IMR-90 (cell line): ENCODE data around the gene LRPAP1. TPM values are rescaled to one million over a fixed set of nuclear protein-coding genes. Genes with fewer than 3 reads are reported as not detected.

ENCODE experiments used
- ATAC-seq: fragments of 200-7000 bp; cut with Tn5 transposase; 2 replicates; pipeline ENCODE4 v1.9.1; 2020; ENCODE audit warnings: low read depth, mild to moderate bottlenecking, moderate library complexity
- BruUV-seq: library from RNA; stranded (reverse); fragments of 400-500 nt; replicated peaks from 2 replicates; lab custom pipeline; 2021; lab: Mats Ljungman, UMichigan
- CTCF ChIA-PET: fragments of 300-600 bp; formaldehyde crosslinking; extraction: SDS; loops from one replicate; lab custom pipeline; 2021; ENCODE audit warnings: antibody characterized with exemption; lab: Yijun Ruan, JAX
- POLR2A ChIA-PET: fragments of 300-600 bp; sonication (Branson Sonifier 250); formaldehyde crosslinking; loops from one replicate; lab custom pipeline; 2022; ENCODE audit warnings: antibody characterized with exemption; ENCODE audit not compliant: unreplicated experiment; lab: Charles Lee
- DNase-seq: peaks from one replicate; pipeline ENCODE4 v3.0.0; 2013
- H2AFZ ChIP-seq: replicated peaks from 2 replicates; pipeline ENCODE3; 2013; ENCODE audit warnings: low read length, mild to moderate bottlenecking; ENCODE audit not compliant: poor library complexity
- H2AK5ac ChIP-seq: 2 replicates; pipeline ENCODE4 v1.6.1; 2013; ENCODE audit warnings: low read depth, low read length, inconsistent platforms
- H2AK9ac ChIP-seq: replicated peaks from 2 replicates; pipeline ENCODE3; 2013; ENCODE audit warnings: mild to moderate bottlenecking, low read depth, low read length, moderate library complexity; ENCODE audit not compliant: poor library complexity
- H2BK120ac ChIP-seq: 2 replicates; pipeline ENCODE4 v1.6.1; 2013; ENCODE audit warnings: low read depth, low read length, inconsistent platforms
- H2BK15ac ChIP-seq: 3 replicates; pipeline ENCODE4 v1.6.1; 2013; ENCODE audit warnings: low read depth, low read length, inconsistent platforms
- H2BK20ac ChIP-seq: 2 replicates; pipeline ENCODE4 v1.6.1; 2013; ENCODE audit warnings: low read depth, mild to moderate bottlenecking, inconsistent platforms, low read length, moderate library complexity
- H2BK5ac ChIP-seq: 2 replicates; pipeline ENCODE4 v1.6.1; 2013; ENCODE audit warnings: mild to moderate bottlenecking, low read depth, low read length, inconsistent platforms; ENCODE audit not compliant: poor library complexity, severe bottlenecking
- H3K14ac ChIP-seq: replicated peaks from 2 replicates; pipeline ENCODE4 v1.6.1; 2013; ENCODE audit warnings: low read depth, low read length, inconsistent platforms
- H3K18ac ChIP-seq: 2 replicates; pipeline ENCODE4 v1.6.1; 2013; ENCODE audit warnings: low read depth, low read length, control low read depth
- H3K23ac ChIP-seq: 2 replicates; pipeline ENCODE4 v1.6.1; 2013; ENCODE audit warnings: low read depth, low read length, inconsistent platforms
- H3K27ac ChIP-seq: 2 replicates; pipeline ENCODE4 v1.5.1; 2013; ENCODE audit warnings: mild to moderate bottlenecking, control low read depth, low read length; ENCODE audit not compliant: insufficient read depth
- H3K27me3 ChIP-seq: 2 replicates; pipeline ENCODE4 v1.6.1; 2013; ENCODE audit warnings: low read length; ENCODE audit not compliant: control insufficient read depth, insufficient read depth
- H3K36me3 ChIP-seq: 2 replicates; pipeline ENCODE4 v1.6.1; 2013; ENCODE audit warnings: low read length, mixed read lengths; ENCODE audit not compliant: control insufficient read depth, insufficient read depth
- H3K4ac ChIP-seq: 2 replicates; pipeline ENCODE4 v1.6.1; 2013; ENCODE audit warnings: low read depth, low read length, inconsistent platforms
- H3K4me1 ChIP-seq: 2 replicates; pipeline ENCODE4 v1.6.1; 2013; ENCODE audit warnings: low read length, mixed read lengths; ENCODE audit not compliant: control insufficient read depth, insufficient read depth
- H3K4me2 ChIP-seq: 2 replicates; pipeline ENCODE4 v1.6.1; 2013; ENCODE audit warnings: low read depth, mild to moderate bottlenecking, control low read depth, low read length, moderate library complexity
- H3K4me3 ChIP-seq: 2 replicates; pipeline ENCODE4 v1.5.1; 2013; ENCODE audit warnings: low read depth, mild to moderate bottlenecking, control low read depth, low read length, moderate library complexity; ENCODE audit not compliant: insufficient read depth
- H3K56ac ChIP-seq: 2 replicates; pipeline ENCODE4 v1.6.1; 2013; ENCODE audit warnings: low read length, inconsistent platforms; ENCODE audit not compliant: insufficient read depth; ENCODE audit errors: extremely low read depth
- H3K79me1 ChIP-seq, 2 experiments: 2 replicates each; pipeline ENCODE4 v1.6.1; 2013; ENCODE audit warnings: low read length in 2 of 2, inconsistent platforms in 1 of 2, low read depth in 1 of 2
- H3K9ac ChIP-seq: 2 replicates; pipeline ENCODE4 v1.6.1; 2013; ENCODE audit warnings: low read depth, low read length, control low read depth
- H3K9me1 ChIP-seq: 2 replicates; pipeline ENCODE4 v1.6.1; 2013; ENCODE audit warnings: low read length, inconsistent platforms; ENCODE audit not compliant: insufficient read depth
- H3K9me3 ChIP-seq: 2 replicates; pipeline ENCODE4 v1.6.1; 2013; ENCODE audit warnings: low read length; ENCODE audit not compliant: control insufficient read depth, insufficient read depth
- H4K20me1 ChIP-seq: 2 replicates; pipeline ENCODE4 v1.6.1; 2013; ENCODE audit warnings: low read length, inconsistent platforms; ENCODE audit not compliant: insufficient read depth
- H4K5ac ChIP-seq: 2 replicates; pipeline ENCODE4 v1.6.1; 2013; ENCODE audit warnings: mild to moderate bottlenecking, low read depth, low read length, control low read depth
- H4K8ac ChIP-seq, 2 experiments: 2 replicates each; pipeline ENCODE4 v1.6.1; 2013; ENCODE audit warnings: low read depth in 2 of 2, low read length in 2 of 2, control low read depth in 1 of 2, inconsistent platforms in 1 of 2
- H4K91ac ChIP-seq: 2 replicates; pipeline ENCODE4 v1.6.1; 2013; ENCODE audit warnings: low read depth, low read length, inconsistent platforms; ENCODE audit not compliant: insufficient read depth
- BHLHE40 ChIP-seq: fragments of 150-350 bp; IDR thresholded peaks from 2 replicates; pipeline ENCODE4 v1.6.1; 2016; ENCODE audit warnings: mild to moderate bottlenecking, low read depth, low read length
- CHD1 ChIP-seq: IDR thresholded peaks from 2 replicates; pipeline ENCODE4 v1.6.1; 2012; ENCODE audit warnings: low read depth, low read length, improper control_type of control experiment
- CTCF ChIP-seq: conservative IDR thresholded peaks from 2 replicates; pipeline ENCODE4 v1.5.1; 2012; ENCODE audit warnings: mild to moderate bottlenecking, low read depth, low read length, improper control_type of control experiment
- FOS ChIP-seq: fragments of 150-350 bp; IDR thresholded peaks from 2 replicates; pipeline ENCODE4 v1.6.1; 2016; ENCODE audit warnings: low read depth, low read length
- MAZ ChIP-seq: IDR thresholded peaks from 2 replicates; pipeline ENCODE4 v1.6.1; 2012; ENCODE audit warnings: low read depth, mild to moderate bottlenecking, low read length, improper control_type of control experiment, moderate library complexity, borderline replicate concordance
- NFE2L2 ChIP-seq: fragments of 150-350 bp; IDR thresholded peaks from 2 replicates; pipeline ENCODE4 v1.6.1; 2016; ENCODE audit warnings: low read depth, mild to moderate bottlenecking, low read length
- POLR2A ChIP-seq: IDR thresholded peaks from 2 replicates; pipeline ENCODE4 v1.6.1; 2012; ENCODE audit warnings: mild to moderate bottlenecking, low read depth, low read length
- RAD21 ChIP-seq: IDR thresholded peaks from 2 replicates; pipeline ENCODE4 v1.6.1; 2012; ENCODE audit warnings: low read length, improper control_type of control experiment
- USF2 ChIP-seq: fragments of 150-350 bp; IDR thresholded peaks from 2 replicates; pipeline ENCODE4 v1.6.1; 2017; ENCODE audit warnings: mild to moderate bottlenecking, antibody characterized with exemption, low read length, low read depth
- WGBS, 2 experiments: methylation state at CpG; one replicate each; pipeline versions ENCODE4 v1.1.5 to v1.1.7; 2013; ENCODE audit warnings: missing lambda C conversion rate in 2 of 2; ENCODE audit not compliant: insufficient read length in 1 of 2; ENCODE audit errors: extremely low coverage in 2 of 2; 5-methylcytosine and 5-hydroxymethylcytosine counted together
- dilution Hi-C: fragments of 300-500 bp; cut with HindIII; formaldehyde crosslinking; loops from one replicate; pipeline ENCODE4 v1.14.3; 2018; ENCODE audit warnings: low sequenced_read_pairs; ENCODE audit not compliant: unreplicated experiment
- in situ Hi-C: fragments of 300-500 bp; cut with MboI; formaldehyde crosslinking; loops from 3 replicates; pipeline ENCODE4 v1.14.3; 2019; ENCODE audit warnings: low sequenced_read_pairs, inconsistent platforms, mixed read lengths
- intact Hi-C: fragments of 100-400 bp; cut with micrococcal nuclease; formaldehyde crosslinking; loops from 2 replicates; pipeline ENCODE4 v1.10.0; 2022
- polyA plus RNA-seq, 3 experiments: library from polyadenylated mRNA; depleted of rRNA; stranded (reverse); fragments of >200 nt; gene quantifications; 2 replicates each; pipeline ENCODE4 v1.2.3, GENCODE V29; 2012; ENCODE audit warnings: low replicate concordance in 1 of 3
- total RNA-seq: library from RNA; depleted of rRNA; stranded (reverse); fragments of >200 nt; gene quantifications from 2 replicates; pipeline ENCODE4 v1.2.3, GENCODE V29; 2012

Gene LRPAP1
- total and polyA plus RNA-seq, 2 of the 4 experiments (the other 2 are of a cell fraction) = 135 to 175 TPM

- in situ Hi-C loops = no loop called here
- H2AK5ac ChIP-seq = no peak overlapping the region
- H3K36me3 ChIP-seq = peaks cover 63% of the 10 kb centered on the region
- H4K5ac ChIP-seq = no peak overlapping the region
- no peak for ATAC-seq
- no peak overlapping the region for H3K27ac ChIP-seq
- no peak overlapping the region for H3K14ac ChIP-seq
- no peak overlapping the region for H2BK20ac ChIP-seq
- H3K9ac ChIP-seq = no peak overlapping the region
- peaks cover 4 to 17% of the 10 kb centered on the region in 2 experiments; a peak in 3 of 4 replicates for H3K79me1 ChIP-seq
- no peak overlapping the region for H3K23ac ChIP-seq
- no peak overlapping the region for H2BK120ac ChIP-seq
- H3K4me2 ChIP-seq = no peak overlapping the region
- ChIA-PET CTCF (interaction anchor here (1.1 kb wide), 1 partner anchor 32 kb away, joined by 4 read pairs; no protein-coding TSS in a partner anchor), POLR2A (no interaction called here)
- DNase-seq = no peak
- no peaks in the 10 kb centered on the region for H3K9me3 ChIP-seq
- peaks cover 6% of the 10 kb centered on the region for H4K20me1 ChIP-seq
- no peak overlapping the region for H2BK5ac ChIP-seq
- dilution Hi-C loops = no loop called here
- H4K8ac ChIP-seq = no peak overlapping the region
- TF ChIP-seq CTCF (no peak), MAZ (no peak), BHLHE40 (no peak), POLR2A (no peak), RAD21 (no peak), NFE2L2 (no peak), CHD1 (no peak), USF2 (no peak), FOS (no peak)
- H3K4ac ChIP-seq = no peak overlapping the region
- no peak overlapping the region for H2AFZ ChIP-seq
- intact Hi-C loops = no loop called here
- H3K4me1 ChIP-seq = no peaks in the 10 kb centered on the region
- WGBS, 2 experiments = 99% methylated on average over 22 of the region's 22 CpGs; no CpG with 5 or more reads in 1 of the 2 experiments
- H3K27me3 ChIP-seq = no peaks in the 10 kb centered on the region
- H2BK15ac ChIP-seq = no peak overlapping the region
- no TSS peak for BruUV-seq
- no peak overlapping the region for H4K91ac ChIP-seq
- H3K4me3 ChIP-seq = no peak overlapping the region
- no peak overlapping the region for H3K56ac ChIP-seq
- no peak overlapping the region for H3K18ac ChIP-seq
- H3K9me1 ChIP-seq = peaks cover 3% of the 10 kb centered on the region; the same call in 1 of the 2 replicates
- no peak overlapping the region for H2AK9ac ChIP-seq
These were observed 19.5 kb downstream of the LRPAP1 start for GRCh38 chr4:3512719-3513118.
